Keratinocyte (primary cell): ENCODE measurements around the gene RAPGEF1.

ENCODE experiments used
- CTCF ChIP-seq, 3 experiments: IDR thresholded peaks in 1 of 3; conservative IDR thresholded peaks in 1 of 3; optimal IDR thresholded peaks in 1 of 3; 2 replicates in 2 of 3; 3 replicates in 1 of 3; pipeline versions ENCODE3 to v1.5.1; 2011; ENCODE audit warnings: low read length in 3 of 3, mild to moderate bottlenecking in 3 of 3, moderate library complexity in 2 of 3, control low read depth in 1 of 3, inconsistent platforms in 1 of 3; ENCODE audit not compliant: insufficient read depth in 2 of 3; ENCODE audit errors: extremely low read depth in 1 of 3
- EZH2 ChIP-seq: IDR thresholded peaks from one replicate; pipeline ENCODE4 v1.6.1; 2012; ENCODE audit warnings: inconsistent platforms, mild to moderate bottlenecking, low read length, moderate library complexity

GRCh38 chr9:131740898-131741297, 1.0 kb upstream of the RAPGEF1 start:
- TF ChIP-seq CTCF (optimal IDR thresholded peaks at IDR 0.05 in 1 of 3, IDR thresholded peaks at IDR 0.05 in 1 of 3, conservative IDR thresholded peaks at IDR 0.05 in 1 of 3; ENCODE audit: extremely low read depth in 1 of 3, insufficient read depth in 2 of 3, low read length in 3 of 3) (no peak), EZH2 (no peak)
